HEK293 (cell line): ENCODE data around the gene ANKUB1.

Source experiments
- CTCF ChIA-PET: fragments of 350-600 bp; formaldehyde crosslinking; extraction: SDS; loops from one replicate; lab custom pipeline; 2021; ENCODE audit warnings: antibody characterized with exemption; lab: Yijun Ruan, JAX
- POLR2A ChIA-PET: fragments of 300-600 bp; formaldehyde crosslinking; extraction: SDS; loops from one replicate; lab custom pipeline; 2020; ENCODE audit warnings: antibody characterized with exemption, inconsistent platforms; lab: Yijun Ruan, JAX
- H3K27ac ChIP-seq: fragments of 200-500 bp; sonication (Bioruptor generic); 2 replicates; pipeline ENCODE4 v1.5.1; 2014; ENCODE audit warnings: low read depth, low read length, control low read depth, inconsistent platforms; ENCODE audit errors: extremely low read depth
- H3K36me3 ChIP-seq, 2 experiments: fragments of 200-500 bp in 1 of 2; sonication (Bioruptor generic) in 1 of 2; 1 replicate in 1 of 2; 2 replicates in 1 of 2; pipeline ENCODE4 v1.5.1; 2014 to 2017; ENCODE audit warnings: inconsistent platforms in 2 of 2, low read length in 2 of 2; ENCODE audit not compliant: control insufficient read depth in 2 of 2, insufficient read depth in 1 of 2
- H3K4me1 ChIP-seq: fragments of 200-500 bp; sonication (Bioruptor generic); 2 replicates; pipeline ENCODE4 v1.5.1; 2014; ENCODE audit warnings: mild to moderate bottlenecking, low read length, inconsistent platforms; ENCODE audit not compliant: control insufficient read depth, insufficient read depth
- H3K4me3 ChIP-seq: 2 replicates; pipeline ENCODE4 v1.5.1; 2011; ENCODE audit warnings: low read depth, mild to moderate bottlenecking, control low read depth, low read length, moderate library complexity
- H3K9me3 ChIP-seq: fragments of 200-500 bp; sonication (Bioruptor generic); 2 replicates; pipeline ENCODE4 v1.5.1; 2014; ENCODE audit warnings: low read depth, low read length, inconsistent platforms; ENCODE audit not compliant: control insufficient read depth, insufficient read depth
- FEZF1 ChIP-seq: fragments of 450-650 bp; formaldehyde crosslinking; IDR thresholded peaks from 2 replicates; pipeline ENCODE4 v1.5.1; 2016; ENCODE audit warnings: missing biosample characterization, missing genetic modification characterization
- KLF17 ChIP-seq: fragments of 450-650 bp; formaldehyde crosslinking; IDR thresholded peaks from 2 replicates; pipeline ENCODE4 v1.5.1; 2016; ENCODE audit warnings: missing biosample characterization, missing genetic modification characterization
- ZBTB7A ChIP-seq: fragments of 450-650 bp; formaldehyde crosslinking; IDR thresholded peaks from 2 replicates; pipeline ENCODE4 v1.5.1; 2016; ENCODE audit warnings: low read depth, missing biosample characterization, missing genetic modification characterization
- ZNF133 ChIP-seq: fragments of 450-650 bp; formaldehyde crosslinking; IDR thresholded peaks from 2 replicates; pipeline ENCODE4 v1.5.1; 2016; ENCODE audit warnings: missing biosample characterization, missing genetic modification characterization
- ZNF138 ChIP-seq: fragments of 450-650 bp; formaldehyde crosslinking; IDR thresholded peaks from 2 replicates; pipeline ENCODE4 v1.5.1; 2016; ENCODE audit warnings: missing biosample characterization, missing genetic modification characterization, borderline replicate concordance
- ZNF175 ChIP-seq: fragments of 450-650 bp; formaldehyde crosslinking; IDR thresholded peaks from 2 replicates; pipeline ENCODE4 v1.5.1; 2016; ENCODE audit warnings: missing biosample characterization, missing genetic modification characterization
- ZNF239 ChIP-seq: fragments of 450-650 bp; formaldehyde crosslinking; IDR thresholded peaks from 2 replicates; pipeline ENCODE4 v1.5.1; 2016; ENCODE audit warnings: missing biosample characterization, missing genetic modification characterization
- ZNF274 ChIP-seq, 2 experiments: fragments of 200-500 bp in 1 of 2; fragments of 450-650 bp in 1 of 2; sonication (Bioruptor generic) in 1 of 2; formaldehyde crosslinking in 1 of 2; IDR thresholded peaks; 2 replicates each; pipeline versions ENCODE4 v1.5.1 to v1.6.1; 2014 to 2016; ENCODE audit warnings: borderline replicate concordance in 1 of 2, inconsistent platforms in 1 of 2, low read length in 1 of 2, missing biosample characterization in 1 of 2, missing genetic modification characterization in 1 of 2
- ZNF350 ChIP-seq: fragments of 450-650 bp; formaldehyde crosslinking; IDR thresholded peaks from 2 replicates; pipeline ENCODE4 v1.5.0; 2017; ENCODE audit warnings: missing biosample characterization, mild to moderate bottlenecking, missing genetic modification characterization
- ZNF518A ChIP-seq: fragments of 450-650 bp; formaldehyde crosslinking; conservative IDR thresholded peaks from 2 replicates; pipeline ENCODE4 v1.5.1; 2016; ENCODE audit warnings: low read depth, missing biosample characterization, missing genetic modification characterization
- ZNF555 ChIP-seq: fragments of 450-650 bp; formaldehyde crosslinking; conservative IDR thresholded peaks from 2 replicates; pipeline ENCODE4 v1.5.1; 2017; ENCODE audit warnings: missing biosample characterization, mild to moderate bottlenecking, missing genetic modification characterization, inconsistent platforms
- ZNF600 ChIP-seq: fragments of 450-650 bp; formaldehyde crosslinking; IDR thresholded peaks from 2 replicates; pipeline ENCODE4 v1.5.1; 2016; ENCODE audit warnings: missing biosample characterization, missing genetic modification characterization
- ZNF626 ChIP-seq: fragments of 450-650 bp; sonication (Bioruptor Pico); formaldehyde crosslinking; IDR thresholded peaks from 2 replicates; pipeline ENCODE4 v1.5.1; 2018; ENCODE audit warnings: missing biosample characterization, missing genetic modification characterization, inconsistent platforms
- ZNF791 ChIP-seq: fragments of 450-650 bp; formaldehyde crosslinking; IDR thresholded peaks from 2 replicates; pipeline ENCODE4 v1.5.1; 2016; ENCODE audit warnings: missing biosample characterization, missing genetic modification characterization
- ZXDB ChIP-seq: fragments of 450-650 bp; formaldehyde crosslinking; IDR thresholded peaks from 2 replicates; pipeline ENCODE4 v1.5.1; 2016; ENCODE audit warnings: missing biosample characterization, missing genetic modification characterization
- TF ChIP-seq, protein P1 (sequence below): fragments of 450-650 bp; formaldehyde crosslinking; IDR thresholded peaks from 2 replicates; pipeline ENCODE4 v1.5.1; 2016; ENCODE audit warnings: missing biosample characterization, missing genetic modification characterization
- TF ChIP-seq, protein P2 (sequence below): sonication (generic); formaldehyde crosslinking; IDR thresholded peaks from 2 replicates; pipeline ENCODE4 v1.8.1; 2022; ENCODE audit warnings: mild to moderate bottlenecking, moderate library complexity, missing genetic modification reagents

ANKUB1 gene

GRCh38 chr3:149790698-149791097, 1.7 kb downstream of the ANKUB1 start (continued):
- TF ChIP-seq ZNF350 (tag by site-specific recombination), result no peak

DNA sequence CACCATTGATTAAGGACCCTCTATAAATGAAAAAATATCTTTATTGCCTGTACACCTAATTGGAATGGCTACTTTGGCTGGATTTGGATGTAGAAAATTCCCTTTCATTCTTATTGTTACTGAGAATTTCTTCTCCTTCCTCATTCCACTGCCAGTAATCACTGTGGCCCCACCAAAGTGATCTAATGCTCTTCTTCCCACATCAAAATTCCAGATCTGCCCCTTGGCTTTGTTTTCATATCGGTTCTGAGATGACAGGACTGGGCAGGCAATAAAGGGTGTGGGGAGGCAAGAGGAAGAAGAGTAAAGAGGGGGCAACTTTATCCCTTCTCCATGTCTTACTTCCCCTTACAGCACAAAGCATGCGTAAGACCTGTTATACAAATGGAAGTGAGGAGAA, 2.1 kb downstream of the ANKUB1 start:
- TF ChIP-seq ZXDB (no peak), ZNF600 (tag by site-specific recombination) (no peak), KLF17 (tag by site-specific recombination) (no peak), ZNF518A (tag by site-specific recombination) (no peak), ZNF175 (tag by site-specific recombination) (no peak), ZNF626 (tag by site-specific recombination) (no peak), ZNF555 (no peak), ZBTB7A (tag by site-specific recombination) (no peak), ZNF133 (no peak), FEZF1 (tag by site-specific recombination) (no peak), ZNF239 (tag by site-specific recombination) (no peak), ZNF791 (tag by site-specific recombination) (no peak), ZNF138 (tag by site-specific recombination) (no peak), ZNF274 (IDR thresholded peaks at IDR 0.05; ENCODE audit: low read length) (no peak), ZNF274 (tag by site-specific recombination; IDR thresholded peaks at IDR 0.05; ENCODE audit: borderline replicate concordance) (no peak)
- TF ChIP-seq, protein P1, sequence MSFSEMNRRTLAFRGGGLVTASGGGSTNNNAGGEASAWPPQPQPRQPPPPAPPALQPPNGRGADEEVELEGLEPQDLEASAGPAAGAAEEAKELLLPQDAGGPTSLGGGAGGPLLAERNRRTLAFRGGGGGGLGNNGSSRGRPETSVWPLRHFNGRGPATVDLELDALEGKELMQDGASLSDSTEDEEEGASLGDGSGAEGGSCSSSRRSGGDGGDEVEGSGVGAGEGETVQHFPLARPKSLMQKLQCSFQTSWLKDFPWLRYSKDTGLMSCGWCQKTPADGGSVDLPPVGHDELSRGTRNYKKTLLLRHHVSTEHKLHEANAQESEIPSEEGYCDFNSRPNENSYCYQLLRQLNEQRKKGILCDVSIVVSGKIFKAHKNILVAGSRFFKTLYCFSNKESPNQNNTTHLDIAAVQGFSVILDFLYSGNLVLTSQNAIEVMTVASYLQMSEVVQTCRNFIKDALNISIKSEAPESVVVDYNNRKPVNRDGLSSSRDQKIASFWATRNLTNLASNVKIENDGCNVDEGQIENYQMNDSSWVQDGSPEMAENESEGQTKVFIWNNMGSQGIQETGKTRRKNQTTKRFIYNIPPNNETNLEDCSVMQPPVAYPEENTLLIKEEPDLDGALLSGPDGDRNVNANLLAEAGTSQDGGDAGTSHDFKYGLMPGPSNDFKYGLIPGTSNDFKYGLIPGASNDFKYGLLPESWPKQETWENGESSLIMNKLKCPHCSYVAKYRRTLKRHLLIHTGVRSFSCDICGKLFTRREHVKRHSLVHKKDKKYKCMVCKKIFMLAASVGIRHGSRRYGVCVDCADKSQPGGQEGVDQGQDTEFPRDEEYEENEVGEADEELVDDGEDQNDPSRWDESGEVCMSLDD, result no peak
- TF ChIP-seq, protein P2, sequence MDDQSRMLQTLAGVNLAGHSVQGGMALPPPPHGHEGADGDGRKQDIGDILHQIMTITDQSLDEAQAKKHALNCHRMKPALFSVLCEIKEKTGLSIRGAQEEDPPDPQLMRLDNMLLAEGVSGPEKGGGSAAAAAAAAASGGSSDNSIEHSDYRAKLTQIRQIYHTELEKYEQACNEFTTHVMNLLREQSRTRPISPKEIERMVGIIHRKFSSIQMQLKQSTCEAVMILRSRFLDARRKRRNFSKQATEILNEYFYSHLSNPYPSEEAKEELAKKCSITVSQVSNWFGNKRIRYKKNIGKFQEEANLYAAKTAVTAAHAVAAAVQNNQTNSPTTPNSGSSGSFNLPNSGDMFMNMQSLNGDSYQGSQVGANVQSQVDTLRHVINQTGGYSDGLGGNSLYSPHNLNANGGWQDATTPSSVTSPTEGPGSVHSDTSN (CRISPR knock-in tag), result no peak
- H3K4me1 ChIP-seq, result no peaks in the 10 kb centered on the region
- ChIA-PET CTCF (interaction anchor here (1.5 kb wide), 1 partner anchor 18 kb away, joined by 7 read pairs; no protein-coding TSS in a partner anchor), POLR2A (no interaction called here)
- no peaks in the 10 kb centered on the region for H3K36me3 ChIP-seq
- H3K4me3 ChIP-seq, result no peak overlapping the region
- H3K9me3 ChIP-seq, result no peaks in the 10 kb centered on the region
- H3K27ac ChIP-seq, result no peak overlapping the region
